ENCODE measurements around the gene DSPP.

The DSPP gene

DNA sequence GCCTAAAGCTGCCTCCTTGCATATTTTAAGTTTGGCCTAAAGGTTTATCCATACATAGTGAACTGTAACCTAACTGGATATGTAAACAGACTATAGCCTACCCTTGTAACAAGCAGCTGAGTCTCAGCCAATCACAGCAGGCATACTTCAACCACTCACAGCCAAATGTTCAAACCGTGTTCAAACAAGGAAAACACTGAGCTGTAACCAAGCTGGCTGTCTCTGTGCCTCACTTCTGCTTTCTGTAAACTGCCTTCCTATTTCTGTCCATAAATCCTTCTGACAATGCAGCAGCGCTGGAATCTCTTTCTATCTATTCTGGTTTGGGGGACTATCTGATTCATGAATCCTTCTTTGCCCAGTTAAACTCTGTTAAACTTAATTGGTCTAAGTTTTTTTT lies 16.4 kb downstream of the DSPP start:
- Histone ChIP-seq H2AFZ (ENCODE audit: low read depth, low read length, severe bottlenecking) (no peak overlapping the region), H3K4me2 (ENCODE audit: low read depth, low read length, poor library complexity, severe bottlenecking) (no peak overlapping the region), H3K9me3 (ENCODE audit: insufficient read depth, low read length) (no peaks in the 10 kb centered on the region), H3K9ac (ENCODE audit: low read length) (no peak overlapping the region), H3K36me3 (ENCODE audit: low read length) (no peaks in the 10 kb centered on the region), H4K20me1 (ENCODE audit: low read depth, low read length) (no peaks in the 10 kb centered on the region), H3K9me2 (replicated peaks; ENCODE audit: insufficient read depth, low read length) (no peaks in the 10 kb centered on the region), H3K79me2 (ENCODE audit: insufficient read depth, low read length) (no peaks in the 10 kb centered on the region), H3K27me3 (ENCODE audit: low read length) (no peaks in the 10 kb centered on the region), H3K27ac (ENCODE audit: low read depth, low read length) (no peak overlapping the region), H3F3A (ENCODE audit: insufficient read depth) (no peaks in the 10 kb centered on the region), H3K4me3 (ENCODE audit: insufficient read depth, low read length, poor library complexity, severe bottlenecking) (no peak overlapping the region)
- no peak for TF ChIP-seq EZH2phosphoT487 (conservative IDR thresholded peaks at IDR 0.05; ENCODE audit: low read length)
- TF ChIP-seq, protein P1, sequence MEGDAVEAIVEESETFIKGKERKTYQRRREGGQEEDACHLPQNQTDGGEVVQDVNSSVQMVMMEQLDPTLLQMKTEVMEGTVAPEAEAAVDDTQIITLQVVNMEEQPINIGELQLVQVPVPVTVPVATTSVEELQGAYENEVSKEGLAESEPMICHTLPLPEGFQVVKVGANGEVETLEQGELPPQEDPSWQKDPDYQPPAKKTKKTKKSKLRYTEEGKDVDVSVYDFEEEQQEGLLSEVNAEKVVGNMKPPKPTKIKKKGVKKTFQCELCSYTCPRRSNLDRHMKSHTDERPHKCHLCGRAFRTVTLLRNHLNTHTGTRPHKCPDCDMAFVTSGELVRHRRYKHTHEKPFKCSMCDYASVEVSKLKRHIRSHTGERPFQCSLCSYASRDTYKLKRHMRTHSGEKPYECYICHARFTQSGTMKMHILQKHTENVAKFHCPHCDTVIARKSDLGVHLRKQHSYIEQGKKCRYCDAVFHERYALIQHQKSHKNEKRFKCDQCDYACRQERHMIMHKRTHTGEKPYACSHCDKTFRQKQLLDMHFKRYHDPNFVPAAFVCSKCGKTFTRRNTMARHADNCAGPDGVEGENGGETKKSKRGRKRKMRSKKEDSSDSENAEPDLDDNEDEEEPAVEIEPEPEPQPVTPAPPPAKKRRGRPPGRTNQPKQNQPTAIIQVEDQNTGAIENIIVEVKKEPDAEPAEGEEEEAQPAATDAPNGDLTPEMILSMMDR (IDR thresholded peaks at IDR 0.05; ENCODE audit: insufficient read depth, low read length, poor library complexity, severe bottlenecking), result no peak

DNA sequence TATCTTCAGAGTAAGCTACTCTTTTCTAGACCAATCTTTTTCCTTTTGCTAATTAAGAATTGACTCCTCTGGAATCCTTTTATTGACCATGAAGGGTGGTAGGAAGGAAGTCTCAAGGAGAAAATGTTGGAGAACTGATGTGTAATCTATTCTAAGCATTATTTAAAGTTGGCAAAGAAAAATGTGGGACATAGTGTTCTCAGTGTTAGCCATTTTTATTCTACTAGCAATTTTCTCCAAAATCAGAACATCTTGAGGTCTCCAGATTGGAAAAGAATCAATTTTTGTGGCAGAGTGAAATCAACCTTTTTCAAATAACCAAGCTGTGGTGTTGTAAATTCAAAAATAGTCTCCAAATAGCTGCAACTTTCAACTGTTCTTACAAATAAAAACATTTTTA lies 23.3 kb downstream of the DSPP start:
- Histone ChIP-seq H3F3A (ENCODE audit: insufficient read depth) (no peaks in the 10 kb centered on the region), H3K9me3 (ENCODE audit: insufficient read depth, low read length) (no peaks in the 10 kb centered on the region), H3K4me3 (ENCODE audit: insufficient read depth, low read length, poor library complexity, severe bottlenecking) (no peak overlapping the region), H3K27ac (ENCODE audit: low read depth, low read length) (no peak overlapping the region), H3K9ac (ENCODE audit: low read length) (no peak overlapping the region), H3K9me2 (replicated peaks; ENCODE audit: insufficient read depth, low read length) (no peaks in the 10 kb centered on the region), H2AFZ (ENCODE audit: low read depth, low read length, severe bottlenecking) (no peak overlapping the region), H3K27me3 (ENCODE audit: low read length) (no peaks in the 10 kb centered on the region), H3K4me2 (ENCODE audit: low read depth, low read length, poor library complexity, severe bottlenecking) (no peak overlapping the region), H3K36me3 (ENCODE audit: low read length) (no peaks in the 10 kb centered on the region), H4K20me1 (ENCODE audit: low read depth, low read length) (no peaks in the 10 kb centered on the region), H3K79me2 (ENCODE audit: insufficient read depth, low read length) (no peaks in the 10 kb centered on the region)
- TF ChIP-seq EZH2phosphoT487 (conservative IDR thresholded peaks at IDR 0.05; ENCODE audit: low read length), result no peak
- TF ChIP-seq, protein P1 (IDR thresholded peaks at IDR 0.05; ENCODE audit: insufficient read depth, low read length, poor library complexity, severe bottlenecking), result no peak

- H3K4me3 ChIP-seq (ENCODE audit: insufficient read depth, low read length, poor library complexity, severe bottlenecking), result no peak overlapping the region
- H3K4me2 ChIP-seq (ENCODE audit: low read depth, low read length, poor library complexity, severe bottlenecking), result no peak overlapping the region
- no peaks in the 10 kb centered on the region for H3F3A ChIP-seq (ENCODE audit: insufficient read depth)
- H3K79me2 ChIP-seq (ENCODE audit: insufficient read depth, low read length), result no peaks in the 10 kb centered on the region
- no peak overlapping the region for H3K9ac ChIP-seq (ENCODE audit: low read length)
- no peaks in the 10 kb centered on the region for H3K27me3 ChIP-seq (ENCODE audit: low read length)
- H3K9me3 ChIP-seq (ENCODE audit: insufficient read depth, low read length), result no peaks in the 10 kb centered on the region
- no peaks in the 10 kb centered on the region for H3K36me3 ChIP-seq (ENCODE audit: low read length)
- H4K20me1 ChIP-seq (ENCODE audit: low read depth, low read length), result no peaks in the 10 kb centered on the region
- TF ChIP-seq, protein P1 (IDR thresholded peaks at IDR 0.05; ENCODE audit: insufficient read depth, low read length, poor library complexity, severe bottlenecking), result no peak
- TF ChIP-seq EZH2phosphoT487 (conservative IDR thresholded peaks at IDR 0.05; ENCODE audit: low read length), result no peak
- H2AFZ ChIP-seq (ENCODE audit: low read depth, low read length, severe bottlenecking), result no peak overlapping the region
- H3K27ac ChIP-seq (ENCODE audit: low read depth, low read length), result no peak overlapping the region
- H3K9me2 ChIP-seq (replicated peaks; ENCODE audit: insufficient read depth, low read length), result no peaks in the 10 kb centered on the region
These were observed 24.1 kb downstream of the DSPP start for GRCh38 chr4:87632469-87632868.

Data from SU-DHL-6 (cell line).